Esophagus muscularis mucosa (tissue), 4 donors: ENCODE data around the gene AACS. TPM values are rescaled to one million over a fixed set of nuclear protein-coding genes. Genes with fewer than 3 reads are reported as not detected.

Source experiments
- DNase-seq: peaks from one replicate; pipeline ENCODE4 v3.0.0-alpha.2; 2017; ENCODE audit errors: extremely low spot score
- H3K27ac ChIP-seq, 4 donors: fragments of 200-600 bp; sonication (generic); replicated peaks in 1 of 4; 1 replicate in 3 of 4; 2 replicates in 1 of 4; pipeline ENCODE4 v1.5.1; 2016 to 2019; ENCODE audit warnings: mild to moderate bottlenecking in 1 of 4
- H3K27me3 ChIP-seq, 4 donors: fragments of 200-600 bp; sonication (generic); one replicate each; pipeline versions ENCODE4 v1.5.1 to v1.6.0; 2016 to 2019
- H3K36me3 ChIP-seq, 4 donors: fragments of 200-600 bp; sonication (generic); one replicate each; pipeline ENCODE4 v1.5.1; 2016 to 2019
- H3K4me1 ChIP-seq, 4 donors: fragments of 200-600 bp; sonication (generic); one replicate each; pipeline ENCODE4 v1.5.1; 2016 to 2019
- H3K4me3 ChIP-seq, 4 donors: fragments of 200-600 bp; sonication (generic); 1 replicate in 2 of 4; 2 replicates in 2 of 4; pipeline ENCODE4 v1.5.1; 2016 to 2019; ENCODE audit warnings: mild to moderate bottlenecking in 4 of 4, moderate library complexity in 1 of 4
- H3K9me3 ChIP-seq, 4 donors: fragments of 200-600 bp; sonication (generic); 1 replicate in 3 of 4; 2 replicates in 1 of 4; pipeline ENCODE4 v1.5.1; 2016 to 2019
- CTCF ChIP-seq, 3 experiments: fragments of 200-600 bp in 2 of 3; fragments of 450-650 bp in 1 of 3; sonication (generic) in 2 of 3; IDR thresholded peaks; one replicate each; pipeline ENCODE4 v1.5.1; 2017 to 2019; ENCODE audit warnings: antibody characterized with exemption in 3 of 3, mild to moderate bottlenecking in 2 of 3, moderate library complexity in 1 of 3
- EP300 ChIP-seq: sonication (generic); formaldehyde crosslinking; IDR thresholded peaks from one replicate; pipeline ENCODE4 v1.6.1; 2017; ENCODE audit warnings: antibody characterized with exemption
- POLR2A ChIP-seq: fragments of 450-650 bp; IDR thresholded peaks from one replicate; pipeline ENCODE4 v1.6.1; 2017; ENCODE audit warnings: antibody characterized with exemption, moderate library complexity, mild to moderate bottlenecking, low read depth
- POLR2AphosphoS5 ChIP-seq, 2 donors: sonication (generic); formaldehyde crosslinking; IDR thresholded peaks; one replicate each; pipeline ENCODE4 v1.6.1; 2017; ENCODE audit warnings: antibody characterized with exemption in 2 of 2
- WGBS: methylation state at CpG from one replicate; pipeline ENCODE4 v1.1.5; 2018; 5-methylcytosine and 5-hydroxymethylcytosine counted together
- intact Hi-C: fragments of 100-400 bp; cut with DNase I; formaldehyde crosslinking; loops from one replicate; pipeline ENCODE4 v1.15.1; 2023
- total RNA-seq, 4 donors: library from RNA; depleted of rRNA; stranded (reverse); fragments of >200 nt; gene quantifications; one replicate each; pipeline versions ENCODE4 v1.1.0 to v1.2.1, GENCODE V29; 2016

Gene AACS
- 10 to 100 TPM; 10.2 to 16.7 (median 13.9) TPM for total RNA-seq

GRCh38 chr12:125065021-125065918, at the start of gene AACS:
Gene AACS (plus strand): TSS chr12:125065435. CDS start chr12:125065585, 150 bp downstream.
- WGBS = under 1% methylated on average over 11 of the region's 80 CpGs
- peaks cover 0 to 11% (median 2%) of the 10 kb centered on the region in 4 donors for H3K36me3 ChIP-seq
- H3K4me3 ChIP-seq = peak within 1 kb of the TSS; percentile 75 to 93 (median 87)
- intact Hi-C loops = loop anchor here (1.0 kb wide), 1 partner anchor 16 kb away; no protein-coding TSS in a partner anchor
- H3K9me3 ChIP-seq = no peaks in the 10 kb centered on the region
- TF ChIP-seq POLR2A = no peak
- peak in 1 of 2 donors; percentile 58 for TF ChIP-seq POLR2AphosphoS5 (IDR thresholded peaks at IDR 0.05)
- TF ChIP-seq CTCF (IDR thresholded peaks at IDR 0.05) = no peak
- peaks cover 14 to 34% (median 28%) of the 10 kb centered on the region in 4 donors for H3K4me1 ChIP-seq
- H3K27ac ChIP-seq = peak within 1 kb of the TSS; percentile 78 to 85 (median 80)
- DNase-seq = no peak
- H3K27me3 ChIP-seq = no peaks in the 10 kb centered on the region

- Histone ChIP-seq H3K36me3 (peaks cover 3 to 33% (median 11%) of the 10 kb centered on the region in 4 donors), H3K27ac (no peak overlapping the region), H3K27me3 (no peaks in the 10 kb centered on the region), H3K4me1 (no peaks in the 10 kb centered on the region), H3K9me3 (no peaks in the 10 kb centered on the region), H3K4me3 (no peak overlapping the region)
- no peak for DNase-seq
- no peak for TF ChIP-seq POLR2A
- TF ChIP-seq POLR2AphosphoS5 (IDR thresholded peaks at IDR 0.05) = no peak
- no peak for TF ChIP-seq EP300
- no peak for TF ChIP-seq CTCF (IDR thresholded peaks at IDR 0.05)
- 88% methylated on average over 24 of the region's 24 CpGs for WGBS
- intact Hi-C loops = no loop called here
These were observed 49.4 kb upstream of the AACS start for GRCh38 chr12:125015680-125016310.

GRCh38 chr12:125017801-125018200, 47.4 kb upstream of the AACS start:
- Histone ChIP-seq H3K4me1 (no peaks in the 10 kb centered on the region), H3K27ac (no peak overlapping the region), H3K9me3 (no peaks in the 10 kb centered on the region), H3K36me3 (peaks cover 3 to 32% (median 11%) of the 10 kb centered on the region in 4 donors), H3K27me3 (no peaks in the 10 kb centered on the region), H3K4me3 (no peak overlapping the region)
- 89% methylated on average over 7 of the region's 9 CpGs for WGBS
- TF ChIP-seq POLR2A (no peak), CTCF (IDR thresholded peaks at IDR 0.05) (no peak), POLR2AphosphoS5 (IDR thresholded peaks at IDR 0.05) (no peak), EP300 (no peak)
- DNase-seq = no peak
- intact Hi-C loops = no loop called here

- intact Hi-C loops = no loop called here
- 98% methylated on average over 11 of the region's 11 CpGs for WGBS
- Histone ChIP-seq H3K27ac (no peak overlapping the region), H3K4me3 (no peak overlapping the region), H3K36me3 (peaks cover 3 to 26% (median 9%) of the 10 kb centered on the region in 4 donors), H3K9me3 (no peaks in the 10 kb centered on the region), H3K27me3 (no peaks in the 10 kb centered on the region), H3K4me1 (no peaks in the 10 kb centered on the region)
- no peak for DNase-seq
- TF ChIP-seq POLR2AphosphoS5 (IDR thresholded peaks at IDR 0.05) = no peak
- no peak for TF ChIP-seq CTCF (IDR thresholded peaks at IDR 0.05)
- no peak for TF ChIP-seq EP300
- no peak for TF ChIP-seq POLR2A
These were observed 46.9 kb upstream of the AACS start for GRCh38 chr12:125018356-125018755.
